CD14-positive monocyte (primary cell): ENCODE data around the gene GABBR2. TPM values are rescaled to one million over a fixed set of nuclear protein-coding genes. Genes with fewer than 3 reads are reported as not detected.

Experiments used
- DNase-seq, 3 donors: peaks; one replicate each; pipeline ENCODE4 v3.0.0-alpha.2; 2011 to 2022
- H2AFZ ChIP-seq: 2 replicates; pipeline ENCODE4 v1.6.0; 2012; ENCODE audit warnings: mild to moderate bottlenecking, low read depth, low read length, inconsistent platforms; ENCODE audit not compliant: insufficient read depth, poor library complexity, severe bottlenecking
- H3K27ac ChIP-seq, 2 donors: 1 replicate in 1 of 2; 2 replicates in 1 of 2; pipeline ENCODE4 v1.5.1; 2012 to 2013; ENCODE audit warnings: low read length in 2 of 2, control low read depth in 1 of 2, inconsistent platforms in 1 of 2, low read depth in 1 of 2, mild to moderate bottlenecking in 1 of 2
- H3K27me3 ChIP-seq, 2 donors: one replicate each; pipeline versions ENCODE4 v1.6.0 to v1.6.1; 2011 to 2013; ENCODE audit warnings: low read length in 2 of 2; ENCODE audit not compliant: control insufficient read depth in 2 of 2, insufficient read depth in 2 of 2
- H3K36me3 ChIP-seq, 2 donors: replicated peaks in 1 of 2; 1 replicate in 1 of 2; 2 replicates in 1 of 2; pipeline versions ENCODE4 v1.5.1 to v1.6.1; 2012 to 2013; ENCODE audit warnings: low read length in 2 of 2, control low read depth in 1 of 2, inconsistent platforms in 1 of 2, mild to moderate bottlenecking in 1 of 2; ENCODE audit not compliant: insufficient read depth in 2 of 2, control insufficient read depth in 1 of 2
- H3K4me1 ChIP-seq, 2 donors: 1 replicate in 1 of 2; 2 replicates in 1 of 2; pipeline versions ENCODE4 v1.5.1 to v1.6.1; 2012 to 2013; ENCODE audit warnings: low read length in 2 of 2, control low read depth in 1 of 2, inconsistent platforms in 1 of 2, mild to moderate bottlenecking in 1 of 2, moderate library complexity in 1 of 2; ENCODE audit not compliant: insufficient read depth in 2 of 2, control insufficient read depth in 1 of 2
- H3K4me2 ChIP-seq: replicated peaks from 2 replicates; pipeline ENCODE3; 2012; ENCODE audit warnings: low read length, moderate library complexity, mild to moderate bottlenecking; ENCODE audit not compliant: poor library complexity, severe bottlenecking; ENCODE audit errors: extremely low read depth
- H3K4me3 ChIP-seq, 3 experiments: fragments of 200-600 bp in 1 of 3; sonication (generic) in 1 of 3; replicated peaks in 1 of 3; 1 replicate in 2 of 3; 2 replicates in 1 of 3; pipeline ENCODE4 v1.5.1; 2011 to 2013; ENCODE audit warnings: low read length in 3 of 3, mild to moderate bottlenecking in 3 of 3, control low read depth in 2 of 3, low read depth in 2 of 3, inconsistent platforms in 1 of 3, moderate library complexity in 1 of 3
- H3K79me2 ChIP-seq: 2 replicates; pipeline ENCODE4 v1.6.0; 2012; ENCODE audit warnings: mild to moderate bottlenecking, control low read depth, inconsistent platforms, low read length, moderate library complexity; ENCODE audit not compliant: insufficient read depth
- H3K9ac ChIP-seq: 2 replicates; pipeline ENCODE4 v1.6.0; 2017; ENCODE audit warnings: low read length, mild to moderate bottlenecking; ENCODE audit not compliant: insufficient read depth, poor library complexity, severe bottlenecking
- H3K9me3 ChIP-seq, 2 donors: replicated peaks in 1 of 2; 1 replicate in 1 of 2; 2 replicates in 1 of 2; pipeline versions ENCODE4 v1.5.1 to v1.6.1; 2012 to 2013; ENCODE audit warnings: low read length in 2 of 2, control low read depth in 1 of 2; ENCODE audit not compliant: control insufficient read depth in 1 of 2, insufficient read depth in 1 of 2
- H4K20me1 ChIP-seq: 2 replicates; pipeline ENCODE4 v1.6.0; 2012; ENCODE audit warnings: mild to moderate bottlenecking, low read length, control low read depth, moderate library complexity; ENCODE audit not compliant: insufficient read depth
- H3K27ac Mint-ChIP-seq, 7 donors: one replicate each; pipeline ENCODE4 v1.8.0; 2020; ENCODE audit warnings: mild to moderate bottlenecking in 7 of 7, mixed read lengths in 7 of 7, moderate library complexity in 6 of 7, inconsistent platforms in 2 of 7
- H3K27me3 Mint-ChIP-seq, 3 donors: one replicate each; pipeline ENCODE4 v1.8.0; 2021 to 2022; ENCODE audit warnings: low read depth in 3 of 3, mild to moderate bottlenecking in 3 of 3, mixed read lengths in 3 of 3, moderate library complexity in 3 of 3, inconsistent platforms in 1 of 3
- H3K36me3 Mint-ChIP-seq, 2 donors: one replicate each; pipeline ENCODE4 v1.8.0; 2020; ENCODE audit warnings: mixed read lengths in 2 of 2, inconsistent platforms in 1 of 2, mild to moderate bottlenecking in 1 of 2
- H3K4me1 Mint-ChIP-seq: one replicate; pipeline ENCODE4 v1.8.0; 2020; ENCODE audit warnings: mild to moderate bottlenecking, mixed read lengths
- H3K4me3 Mint-ChIP-seq, 2 donors: one replicate each; pipeline ENCODE4 v1.8.0; 2020; ENCODE audit warnings: mild to moderate bottlenecking in 2 of 2, mixed read lengths in 2 of 2, moderate library complexity in 1 of 2
- H3K9me3 Mint-ChIP-seq, 7 donors: one replicate each; pipeline ENCODE4 v1.8.0; 2020 to 2022; ENCODE audit warnings: mixed read lengths in 7 of 7, mild to moderate bottlenecking in 6 of 7, moderate library complexity in 6 of 7, inconsistent platforms in 2 of 7
- WGBS: methylation state at CpG from one replicate; pipeline ENCODE4 v1.1.5; 2013; ENCODE audit warnings: missing lambda C conversion rate; ENCODE audit not compliant: insufficient coverage; 5-methylcytosine and 5-hydroxymethylcytosine counted together
- intact Hi-C, 2 donors: fragments of 100-400 bp; cut with micrococcal nuclease; formaldehyde crosslinking; loops; one replicate each; pipeline versions ENCODE4 v1.15.0 to v1.15.1; 2023
- polyA plus RNA-seq, 3 donors: library from polyadenylated mRNA; depleted of rRNA in 1 of 3; unstranded in 2 of 3; stranded (reverse) in 1 of 3; fragments of 300-500 nt in 2 of 3; fragments of >200 nt in 1 of 3; fragmentation: Illumina TruSeq in 2 of 3; gene quantifications; 1 replicate in 2 of 3; 2 replicates in 1 of 3; pipeline ENCODE4 v1.2.3, GENCODE V29; 2012 to 2021
- TF ChIP-seq, protein P1 (sequence below): fragments of 200-600 bp; IDR thresholded peaks from one replicate; pipeline ENCODE4 v1.8.0; 2022; ENCODE audit warnings: antibody characterized with exemption, mild to moderate bottlenecking

Gene GABBR2
- polyA plus RNA-seq, 3 donors: not detected

DNA sequence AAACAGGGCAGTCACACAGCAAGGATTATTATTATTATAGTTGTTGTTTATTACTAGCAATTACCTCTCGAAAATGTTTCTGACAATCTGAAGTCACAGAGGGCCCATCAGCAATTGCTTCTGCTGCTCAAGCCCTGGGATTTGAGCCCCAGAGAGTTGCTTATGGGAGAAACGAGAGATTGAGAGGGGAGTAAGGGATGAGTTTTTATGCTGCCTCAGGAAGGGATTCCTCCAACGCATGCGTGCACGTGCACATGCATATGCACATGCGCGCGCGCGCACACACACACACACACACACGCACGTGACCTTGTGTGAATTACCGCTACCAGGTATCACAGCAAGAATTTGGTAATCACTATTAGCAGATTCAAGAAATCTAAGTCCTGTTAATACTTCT is 264.1 kb downstream of the GABBR2 start:
- Histone ChIP-seq H3K27ac (no peak overlapping the region), H3K79me2 (no peaks in the 10 kb centered on the region), H3K4me3 (no peak overlapping the region), H2AFZ (no peak overlapping the region), H3K36me3 (no peaks in the 10 kb centered on the region), H3K9me3 (no peaks in the 10 kb centered on the region), H3K4me1 (no peaks in the 10 kb centered on the region), H3K27me3 (peaks cover 0 to 4% of the 10 kb centered on the region in 2 donors), H3K9ac (no peak overlapping the region), H3K4me2 (no peak overlapping the region), H4K20me1 (no peaks in the 10 kb centered on the region)
- Mint-ChIP-seq H3K27ac (no peak overlapping the region), H3K4me3 (no peak overlapping the region), H3K36me3 (no peaks in the 10 kb centered on the region), H3K9me3 (no peaks in the 10 kb centered on the region), H3K4me1 (no peaks in the 10 kb centered on the region), H3K27me3 (peaks cover 0 to 9% (median 8%) of the 10 kb centered on the region in 3 donors)
- TF ChIP-seq, protein P1, sequence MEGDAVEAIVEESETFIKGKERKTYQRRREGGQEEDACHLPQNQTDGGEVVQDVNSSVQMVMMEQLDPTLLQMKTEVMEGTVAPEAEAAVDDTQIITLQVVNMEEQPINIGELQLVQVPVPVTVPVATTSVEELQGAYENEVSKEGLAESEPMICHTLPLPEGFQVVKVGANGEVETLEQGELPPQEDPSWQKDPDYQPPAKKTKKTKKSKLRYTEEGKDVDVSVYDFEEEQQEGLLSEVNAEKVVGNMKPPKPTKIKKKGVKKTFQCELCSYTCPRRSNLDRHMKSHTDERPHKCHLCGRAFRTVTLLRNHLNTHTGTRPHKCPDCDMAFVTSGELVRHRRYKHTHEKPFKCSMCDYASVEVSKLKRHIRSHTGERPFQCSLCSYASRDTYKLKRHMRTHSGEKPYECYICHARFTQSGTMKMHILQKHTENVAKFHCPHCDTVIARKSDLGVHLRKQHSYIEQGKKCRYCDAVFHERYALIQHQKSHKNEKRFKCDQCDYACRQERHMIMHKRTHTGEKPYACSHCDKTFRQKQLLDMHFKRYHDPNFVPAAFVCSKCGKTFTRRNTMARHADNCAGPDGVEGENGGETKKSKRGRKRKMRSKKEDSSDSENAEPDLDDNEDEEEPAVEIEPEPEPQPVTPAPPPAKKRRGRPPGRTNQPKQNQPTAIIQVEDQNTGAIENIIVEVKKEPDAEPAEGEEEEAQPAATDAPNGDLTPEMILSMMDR: no peak
- DNase-seq: no peak
- 100% methylated on average over 1 of the region's 13 CpGs for WGBS
- intact Hi-C loops: no loop called here

GRCh38 chr9:98442541-98442940 is 266.2 kb downstream of the GABBR2 start:
- Histone ChIP-seq H2AFZ (no peak overlapping the region), H3K79me2 (no peaks in the 10 kb centered on the region), H3K4me2 (no peak overlapping the region), H3K27me3 (peaks cover 0 to 4% of the 10 kb centered on the region in 2 donors), H3K9me3 (no peaks in the 10 kb centered on the region), H3K36me3 (no peaks in the 10 kb centered on the region), H4K20me1 (no peaks in the 10 kb centered on the region), H3K4me1 (no peaks in the 10 kb centered on the region), H3K9ac (no peak overlapping the region), H3K4me3 (no peak overlapping the region), H3K27ac (no peak overlapping the region)
- Mint-ChIP-seq H3K27me3 (peaks cover 0 to 9% (median 8%) of the 10 kb centered on the region in 3 donors), H3K4me3 (no peak overlapping the region), H3K9me3 (no peaks in the 10 kb centered on the region), H3K4me1 (no peaks in the 10 kb centered on the region), H3K36me3 (no peaks in the 10 kb centered on the region), H3K27ac (no peak overlapping the region)
- TF ChIP-seq, protein P1: no peak
- no CpG with 5 or more reads among the region's 2 CpGs for WGBS
- intact Hi-C loops: no loop called here
- no peak for DNase-seq
